Measurements from ENCODE around the gene DOCK10. TPM values are rescaled to one million over a fixed set of nuclear protein-coding genes. Genes with fewer than 3 reads are reported as not detected.
A peak's percentile ranks its signal among the peaks of the same experiment; 100 is the strongest.

Gene DOCK10
- total RNA-seq, 2 donors from 2014 or later, result 334 to 378 TPM

GRCh38 chr2:224780106-224780505 is 262.2 kb downstream of the DOCK10 start:
- no peak overlapping the region for H3K4me3 Mint-ChIP-seq
- no peak for DNase-seq (ENCODE audit: low spot score)
- no peak for ATAC-seq
- peaks cover 8 to 9% of the 10 kb centered on the region in 2 donors for H3K4me1 Mint-ChIP-seq (ENCODE audit: low read depth in 2 of 2)
- H3K36me3 Mint-ChIP-seq, result peaks cover 38% of the 10 kb centered on the region
- H3K27me3 Mint-ChIP-seq, result no peaks in the 10 kb centered on the region
- H3K27ac Mint-ChIP-seq, result peak overlapping the region; percentile 26 to 57
- no peaks in the 10 kb centered on the region for H3K9me3 Mint-ChIP-seq

DNA sequence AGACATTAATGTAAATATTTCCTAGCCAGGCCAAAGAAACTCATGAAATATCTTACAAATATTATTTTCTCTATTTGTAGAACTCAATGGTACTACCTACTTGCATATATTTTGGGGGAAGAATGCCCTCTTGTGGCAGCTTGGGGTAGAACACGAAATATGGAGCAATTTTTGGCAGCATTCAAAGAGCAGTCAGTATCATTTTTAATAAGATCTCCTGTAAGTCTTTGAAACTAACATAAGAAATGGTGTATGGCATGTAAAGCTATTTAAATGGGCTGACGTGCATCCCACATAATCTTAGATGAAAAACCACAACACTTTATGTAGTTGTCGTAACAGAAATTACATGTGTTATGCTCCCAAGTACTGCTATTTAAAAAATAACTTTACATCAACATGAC is 263.8 kb downstream of the DOCK10 start:
- no peak for ATAC-seq
- DNase-seq (ENCODE audit: low spot score), result peak; percentile 67
- no peak overlapping the region for H3K4me3 Mint-ChIP-seq
- peaks cover 33% of the 10 kb centered on the region for H3K36me3 Mint-ChIP-seq
- no peaks in the 10 kb centered on the region for H3K27me3 Mint-ChIP-seq
- peak overlapping the region in 1 of 2 donors; percentile 37 for H3K27ac Mint-ChIP-seq
- H3K9me3 Mint-ChIP-seq, result no peaks in the 10 kb centered on the region
- H3K4me1 Mint-ChIP-seq (ENCODE audit: low read depth in 2 of 2), result peaks cover 8 to 9% of the 10 kb centered on the region in 2 donors

- H3K36me3 Mint-ChIP-seq, result peaks cover 42% of the 10 kb centered on the region
These were observed 264.7 kb downstream of the DOCK10 start for GRCh38 chr2:224777559-224777930.

DNA sequence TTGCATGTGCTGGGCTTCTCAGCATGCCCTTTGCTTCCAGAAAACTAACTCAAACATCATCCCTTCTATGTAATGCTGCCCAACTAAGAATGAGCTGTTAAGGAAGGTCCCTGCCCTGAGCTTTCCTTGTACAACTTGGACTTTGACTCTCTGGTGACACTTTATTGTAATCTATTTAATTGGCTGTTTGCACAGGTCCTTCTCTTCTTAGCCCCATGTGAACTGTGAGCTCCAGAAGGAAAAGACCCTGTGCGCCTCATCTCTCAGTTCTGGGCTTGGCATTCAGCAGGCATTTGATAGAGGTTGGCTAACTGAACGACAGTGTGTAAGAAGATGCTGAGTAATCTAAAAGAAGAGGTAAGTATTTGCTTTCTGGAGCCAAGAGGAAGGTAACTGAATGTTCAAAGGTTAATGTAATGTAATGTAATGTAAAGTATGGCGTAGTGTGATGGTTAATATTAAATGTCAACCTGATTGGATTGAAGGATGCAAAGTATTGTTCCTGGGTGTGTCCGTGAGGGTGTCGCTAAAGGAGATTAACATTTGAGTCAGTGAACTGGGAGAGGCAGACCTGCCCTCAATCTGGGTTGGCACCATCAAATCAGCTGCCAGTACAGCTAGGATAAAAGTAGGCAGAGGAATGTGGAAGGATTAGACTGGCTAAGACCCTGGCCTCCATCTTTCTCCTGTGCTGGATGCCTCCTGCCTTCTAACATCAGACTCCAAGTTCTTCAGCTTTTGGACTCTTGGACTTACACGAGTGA is 265.3 kb downstream of the DOCK10 start:
- DNase-seq (ENCODE audit: low spot score), result no peak
- ATAC-seq, result no peak
- Mint-ChIP-seq H3K36me3 (peaks cover 46% of the 10 kb centered on the region), H3K27ac (peak overlapping the region; percentile 26 to 37), H3K4me3 (no peak overlapping the region), H3K27me3 (no peaks in the 10 kb centered on the region), H3K9me3 (no peaks in the 10 kb centered on the region), H3K4me1 (ENCODE audit: low read depth in 2 of 2) (peaks cover 8 to 16% of the 10 kb centered on the region in 2 donors)

More at GRCh38 chr2:224777559-224777930, 264.7 kb downstream of the DOCK10 start:
- peak overlapping the region in 1 of 2 donors; percentile 37 for H3K27ac Mint-ChIP-seq
- H3K4me3 Mint-ChIP-seq, result no peak overlapping the region
- DNase-seq (ENCODE audit: low spot score) (no peak), ATAC-seq (no peak)
- H3K27me3 Mint-ChIP-seq, result no peaks in the 10 kb centered on the region
- no peaks in the 10 kb centered on the region for H3K9me3 Mint-ChIP-seq
- H3K4me1 Mint-ChIP-seq (ENCODE audit: low read depth in 2 of 2), result peaks cover 8 to 14% of the 10 kb centered on the region in 2 donors

- Mint-ChIP-seq H3K27ac (no peak overlapping the region), H3K4me1 (ENCODE audit: low read depth in 2 of 2) (peaks cover 8 to 16% of the 10 kb centered on the region in 2 donors), H3K36me3 (peaks cover 46% of the 10 kb centered on the region), H3K27me3 (no peaks in the 10 kb centered on the region), H3K4me3 (no peak overlapping the region), H3K9me3 (no peaks in the 10 kb centered on the region)
- DNase-seq (ENCODE audit: low spot score) (no peak), ATAC-seq (no peak)
These were observed 266.6 kb downstream of the DOCK10 start for GRCh38 chr2:224775647-224776046.

DNA sequence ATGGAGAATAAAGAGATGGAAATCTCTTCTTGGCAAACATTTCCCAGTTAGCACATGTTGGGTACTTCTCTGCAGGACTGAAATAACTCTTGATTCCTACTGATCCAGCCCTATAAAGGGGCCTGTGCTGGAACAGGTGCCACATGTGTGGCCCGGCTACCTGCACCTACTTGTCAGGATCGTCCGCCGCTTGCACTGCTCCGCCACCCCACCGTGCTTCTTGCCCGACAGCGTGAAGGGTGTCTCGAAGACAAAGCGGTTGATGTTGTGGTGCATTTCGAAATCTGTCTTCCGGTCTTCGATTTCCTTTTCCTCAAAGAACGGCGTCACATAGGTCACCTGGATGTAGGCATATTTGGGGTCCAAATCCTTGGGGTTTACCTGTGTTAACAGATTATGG is 267.5 kb downstream of the DOCK10 start:
- H3K36me3 Mint-ChIP-seq, result peaks cover 50% of the 10 kb centered on the region
- ATAC-seq, result no peak
- H3K4me3 Mint-ChIP-seq, result no peak overlapping the region
- no peak for DNase-seq (ENCODE audit: low spot score)
- no peak overlapping the region for H3K27ac Mint-ChIP-seq
- H3K4me1 Mint-ChIP-seq (ENCODE audit: low read depth in 2 of 2), result peaks cover 8 to 16% of the 10 kb centered on the region in 2 donors
- H3K9me3 Mint-ChIP-seq, result no peaks in the 10 kb centered on the region
- no peaks in the 10 kb centered on the region for H3K27me3 Mint-ChIP-seq

- no peak for ATAC-seq
These were observed 269.8 kb downstream of the DOCK10 start for GRCh38 chr2:224772494-224772893.

GRCh38 chr2:224769489-224769888 is 272.8 kb downstream of the DOCK10 start:
- H3K27me3 Mint-ChIP-seq, result no peaks in the 10 kb centered on the region
- ATAC-seq (peak; percentile 36 to 63), DNase-seq (ENCODE audit: low spot score) (no peak)
- peak overlapping the region in 1 of 2 donors; percentile 4 for H3K27ac Mint-ChIP-seq
- no peaks in the 10 kb centered on the region for H3K9me3 Mint-ChIP-seq
- peaks cover 70% of the 10 kb centered on the region for H3K36me3 Mint-ChIP-seq
- no peak overlapping the region for H3K4me3 Mint-ChIP-seq
- H3K4me1 Mint-ChIP-seq (ENCODE audit: low read depth in 2 of 2), result peaks cover 5 to 15% of the 10 kb centered on the region in 2 donors

More at GRCh38 chr2:224772494-224772893, 269.8 kb downstream of the DOCK10 start:
- H3K4me1 Mint-ChIP-seq (ENCODE audit: low read depth in 2 of 2), result peaks cover 8 to 13% of the 10 kb centered on the region in 2 donors
- peak overlapping the region in 1 of 2 donors; percentile 8 for H3K27ac Mint-ChIP-seq
- H3K9me3 Mint-ChIP-seq, result no peaks in the 10 kb centered on the region
- H3K36me3 Mint-ChIP-seq, result peaks cover 60% of the 10 kb centered on the region
- no peak overlapping the region for H3K4me3 Mint-ChIP-seq
- H3K27me3 Mint-ChIP-seq, result no peaks in the 10 kb centered on the region
- DNase-seq (ENCODE audit: low spot score), result no peak

DNA sequence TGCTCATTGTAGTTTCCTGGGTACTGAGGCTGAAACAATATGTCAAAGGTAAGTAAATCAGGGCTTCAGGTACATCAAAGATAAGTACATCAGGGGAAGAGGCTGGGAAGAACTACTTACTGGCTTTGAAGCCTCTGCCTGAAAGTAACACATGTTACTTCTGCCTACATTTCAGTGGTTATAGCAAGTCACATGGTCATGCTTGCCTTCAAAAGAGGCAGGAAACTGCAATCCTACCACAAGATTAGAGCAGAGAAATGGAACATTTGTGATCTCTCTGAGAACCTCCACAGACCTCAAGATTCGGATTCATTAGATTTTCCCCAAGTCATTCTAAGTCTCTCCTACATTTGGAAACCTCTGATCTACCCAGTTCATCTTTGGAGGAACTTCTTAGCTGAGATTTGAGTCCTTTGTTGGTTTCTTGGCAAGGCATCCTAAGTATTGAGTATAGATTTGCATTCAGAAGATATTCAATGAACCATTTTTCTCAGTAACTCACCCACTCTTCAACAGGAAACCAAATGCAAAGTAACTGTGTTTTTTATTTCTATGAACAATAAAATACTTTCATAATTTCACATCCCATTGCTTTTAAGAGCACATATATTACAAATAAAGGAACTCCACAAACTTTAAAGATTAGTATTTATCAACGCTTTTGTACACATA is 277.6 kb downstream of the DOCK10 start:
- Mint-ChIP-seq H3K4me3 (no peak overlapping the region), H3K27ac (peak overlapping the region in 1 of 2 donors; percentile 40), H3K4me1 (ENCODE audit: low read depth in 2 of 2) (peaks cover 5 to 11% of the 10 kb centered on the region in 2 donors), H3K27me3 (no peaks in the 10 kb centered on the region), H3K36me3 (peaks cover 75% of the 10 kb centered on the region), H3K9me3 (peaks cover 4% of the 10 kb centered on the region)
- no peak for ATAC-seq
- no peak for DNase-seq (ENCODE audit: low spot score)

GRCh38 chr2:224757934-224758548 is 284.2 kb downstream of the DOCK10 start:
- Mint-ChIP-seq H3K4me1 (ENCODE audit: low read depth in 2 of 2) (peaks cover 0 to 2% of the 10 kb centered on the region in 2 donors), H3K27me3 (no peaks in the 10 kb centered on the region), H3K9me3 (peaks cover 21% of the 10 kb centered on the region), H3K4me3 (no peak overlapping the region), H3K36me3 (peaks cover 52% of the 10 kb centered on the region), H3K27ac (peak overlapping the region in 1 of 2 donors; percentile 20)
- ATAC-seq, result peak in 1 of 2 donors; percentile 49
- no peak for DNase-seq (ENCODE audit: low spot score)

GRCh38 chr2:224753743-224754540 is 288.3 kb downstream of the DOCK10 start:
- Mint-ChIP-seq H3K4me3 (no peak overlapping the region), H3K9me3 (peaks cover 15% of the 10 kb centered on the region)

DNA sequence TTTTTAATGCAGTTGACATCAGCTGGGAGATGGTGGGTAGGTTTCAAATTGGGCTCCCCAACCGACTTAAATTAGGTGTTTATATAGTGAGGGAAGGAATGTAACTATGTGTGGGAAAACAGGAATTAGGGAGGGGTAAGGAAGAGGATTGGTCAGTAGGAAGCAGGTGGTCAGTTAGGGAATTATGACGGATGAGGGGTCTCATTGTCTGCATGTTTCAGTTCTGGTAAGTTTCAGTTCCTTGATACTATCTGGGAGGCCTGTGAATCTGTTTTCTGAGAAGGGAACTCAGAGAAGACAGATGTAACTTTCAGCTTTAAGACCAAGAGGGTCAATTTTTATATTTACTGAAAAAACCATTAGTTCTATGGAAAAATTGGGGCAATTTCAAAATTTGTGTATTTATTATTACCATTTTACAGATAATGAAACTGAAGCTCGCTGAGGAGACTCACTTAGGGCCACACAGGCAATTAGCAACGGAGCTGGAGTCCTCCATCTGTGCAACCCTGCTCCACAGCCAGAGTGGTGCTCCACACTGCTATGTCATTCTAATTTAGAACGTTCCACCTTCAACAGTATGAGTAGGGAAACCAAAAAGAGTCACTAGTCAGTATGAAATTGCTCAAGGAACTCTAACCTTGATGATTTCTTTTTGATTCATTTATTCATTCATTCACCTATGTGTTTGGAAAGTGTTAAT is 290.1 kb downstream of the DOCK10 start:
- peak overlapping the region in 1 of 2 donors; percentile 26 for H3K27ac Mint-ChIP-seq
- H3K36me3 Mint-ChIP-seq, result peaks cover 2% of the 10 kb centered on the region
- no peak for DNase-seq (ENCODE audit: low spot score)
- peaks cover 8 to 11% of the 10 kb centered on the region in 2 donors for H3K27me3 Mint-ChIP-seq
- ATAC-seq, result no peak
- no peak overlapping the region for H3K4me3 Mint-ChIP-seq
- H3K4me1 Mint-ChIP-seq (ENCODE audit: low read depth in 2 of 2), result no peaks in the 10 kb centered on the region
- peaks cover 5% of the 10 kb centered on the region for H3K9me3 Mint-ChIP-seq

More at GRCh38 chr2:224753743-224754540, 288.3 kb downstream of the DOCK10 start:
- Mint-ChIP-seq H3K36me3 (peaks cover 19% of the 10 kb centered on the region), H3K27me3 (peaks cover 0 to 5% of the 10 kb centered on the region in 2 donors), H3K27ac (no peak overlapping the region), H3K4me1 (ENCODE audit: low read depth in 2 of 2) (peaks cover 0 to 2% of the 10 kb centered on the region in 2 donors)
- ATAC-seq, result no peak
- no peak for DNase-seq (ENCODE audit: low spot score)

DNA sequence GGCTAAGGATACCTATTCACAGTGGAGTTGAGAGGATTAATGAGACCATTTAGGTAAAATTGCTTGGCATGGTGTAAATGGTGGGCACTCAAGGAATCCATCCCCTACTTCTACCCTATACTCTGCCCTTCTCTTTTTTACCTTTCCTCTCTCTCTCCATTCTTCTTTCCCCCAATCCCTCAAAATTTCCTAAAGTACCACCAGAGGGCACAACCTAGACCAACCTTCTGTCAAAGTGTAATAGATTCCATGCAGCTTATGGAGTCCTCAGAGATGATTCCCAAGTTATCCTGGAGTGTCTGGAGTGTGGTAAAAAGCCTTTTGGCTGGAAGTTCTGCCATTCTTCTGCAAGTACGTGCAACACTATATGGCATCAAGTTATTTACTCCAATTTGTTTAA is 293.1 kb downstream of the DOCK10 start:
- Mint-ChIP-seq H3K27me3 (peaks cover 13 to 15% of the 10 kb centered on the region in 2 donors), H3K9me3 (no peaks in the 10 kb centered on the region), H3K4me3 (no peak overlapping the region), H3K27ac (no peak overlapping the region), H3K4me1 (ENCODE audit: low read depth in 2 of 2) (no peaks in the 10 kb centered on the region), H3K36me3 (no peaks in the 10 kb centered on the region)
- ATAC-seq (peak in 1 of 2 donors; percentile 46), DNase-seq (ENCODE audit: low spot score) (no peak)
